IMR-90 (cell line): Measurements from ENCODE around the gene ODAM. TPM values are rescaled to one million over a fixed set of nuclear protein-coding genes. Genes with fewer than 3 reads are reported as not detected.

Experiments used
- ATAC-seq: fragments of 200-7000 bp; cut with Tn5 transposase; 2 replicates; pipeline ENCODE4 v1.9.1; 2020; ENCODE audit warnings: low read depth, mild to moderate bottlenecking, moderate library complexity
- BruUV-seq: library from RNA; stranded (reverse); fragments of 400-500 nt; replicated peaks from 2 replicates; lab custom pipeline; 2021; lab: Mats Ljungman, UMichigan
- CTCF ChIA-PET: fragments of 300-600 bp; formaldehyde crosslinking; extraction: SDS; loops from one replicate; lab custom pipeline; 2021; ENCODE audit warnings: antibody characterized with exemption; lab: Yijun Ruan, JAX
- POLR2A ChIA-PET: fragments of 300-600 bp; sonication (Branson Sonifier 250); formaldehyde crosslinking; loops from one replicate; lab custom pipeline; 2022; ENCODE audit warnings: antibody characterized with exemption; ENCODE audit not compliant: unreplicated experiment; lab: Charles Lee
- DNase-seq: peaks from one replicate; pipeline ENCODE4 v3.0.0; 2013
- H2AFZ ChIP-seq: replicated peaks from 2 replicates; pipeline ENCODE3; 2013; ENCODE audit warnings: low read length, mild to moderate bottlenecking; ENCODE audit not compliant: poor library complexity
- H2AK5ac ChIP-seq: 2 replicates; pipeline ENCODE4 v1.6.1; 2013; ENCODE audit warnings: low read depth, low read length, inconsistent platforms
- H2AK9ac ChIP-seq: replicated peaks from 2 replicates; pipeline ENCODE3; 2013; ENCODE audit warnings: mild to moderate bottlenecking, low read depth, low read length, moderate library complexity; ENCODE audit not compliant: poor library complexity
- H2BK120ac ChIP-seq: 2 replicates; pipeline ENCODE4 v1.6.1; 2013; ENCODE audit warnings: low read depth, low read length, inconsistent platforms
- H2BK15ac ChIP-seq: 3 replicates; pipeline ENCODE4 v1.6.1; 2013; ENCODE audit warnings: low read depth, low read length, inconsistent platforms
- H2BK20ac ChIP-seq: 2 replicates; pipeline ENCODE4 v1.6.1; 2013; ENCODE audit warnings: low read depth, mild to moderate bottlenecking, inconsistent platforms, low read length, moderate library complexity
- H2BK5ac ChIP-seq: 2 replicates; pipeline ENCODE4 v1.6.1; 2013; ENCODE audit warnings: mild to moderate bottlenecking, low read depth, low read length, inconsistent platforms; ENCODE audit not compliant: poor library complexity, severe bottlenecking
- H3K14ac ChIP-seq: replicated peaks from 2 replicates; pipeline ENCODE4 v1.6.1; 2013; ENCODE audit warnings: low read depth, low read length, inconsistent platforms
- H3K18ac ChIP-seq: 2 replicates; pipeline ENCODE4 v1.6.1; 2013; ENCODE audit warnings: low read depth, low read length, control low read depth
- H3K23ac ChIP-seq: 2 replicates; pipeline ENCODE4 v1.6.1; 2013; ENCODE audit warnings: low read depth, low read length, inconsistent platforms
- H3K27ac ChIP-seq: 2 replicates; pipeline ENCODE4 v1.5.1; 2013; ENCODE audit warnings: mild to moderate bottlenecking, control low read depth, low read length; ENCODE audit not compliant: insufficient read depth
- H3K27me3 ChIP-seq: 2 replicates; pipeline ENCODE4 v1.6.1; 2013; ENCODE audit warnings: low read length; ENCODE audit not compliant: control insufficient read depth, insufficient read depth
- H3K36me3 ChIP-seq: 2 replicates; pipeline ENCODE4 v1.6.1; 2013; ENCODE audit warnings: low read length, mixed read lengths; ENCODE audit not compliant: control insufficient read depth, insufficient read depth
- H3K4ac ChIP-seq: 2 replicates; pipeline ENCODE4 v1.6.1; 2013; ENCODE audit warnings: low read depth, low read length, inconsistent platforms
- H3K4me1 ChIP-seq: 2 replicates; pipeline ENCODE4 v1.6.1; 2013; ENCODE audit warnings: low read length, mixed read lengths; ENCODE audit not compliant: control insufficient read depth, insufficient read depth
- H3K4me2 ChIP-seq: 2 replicates; pipeline ENCODE4 v1.6.1; 2013; ENCODE audit warnings: low read depth, mild to moderate bottlenecking, control low read depth, low read length, moderate library complexity
- H3K4me3 ChIP-seq: 2 replicates; pipeline ENCODE4 v1.5.1; 2013; ENCODE audit warnings: low read depth, mild to moderate bottlenecking, control low read depth, low read length, moderate library complexity; ENCODE audit not compliant: insufficient read depth
- H3K56ac ChIP-seq: 2 replicates; pipeline ENCODE4 v1.6.1; 2013; ENCODE audit warnings: low read length, inconsistent platforms; ENCODE audit not compliant: insufficient read depth; ENCODE audit errors: extremely low read depth
- H3K79me1 ChIP-seq, 2 experiments: 2 replicates each; pipeline ENCODE4 v1.6.1; 2013; ENCODE audit warnings: low read length in 2 of 2, inconsistent platforms in 1 of 2, low read depth in 1 of 2
- H3K9ac ChIP-seq: 2 replicates; pipeline ENCODE4 v1.6.1; 2013; ENCODE audit warnings: low read depth, low read length, control low read depth
- H3K9me1 ChIP-seq: 2 replicates; pipeline ENCODE4 v1.6.1; 2013; ENCODE audit warnings: low read length, inconsistent platforms; ENCODE audit not compliant: insufficient read depth
- H3K9me3 ChIP-seq: 2 replicates; pipeline ENCODE4 v1.6.1; 2013; ENCODE audit warnings: low read length; ENCODE audit not compliant: control insufficient read depth, insufficient read depth
- H4K20me1 ChIP-seq: 2 replicates; pipeline ENCODE4 v1.6.1; 2013; ENCODE audit warnings: low read length, inconsistent platforms; ENCODE audit not compliant: insufficient read depth
- H4K5ac ChIP-seq: 2 replicates; pipeline ENCODE4 v1.6.1; 2013; ENCODE audit warnings: mild to moderate bottlenecking, low read depth, low read length, control low read depth
- H4K8ac ChIP-seq, 2 experiments: 2 replicates each; pipeline ENCODE4 v1.6.1; 2013; ENCODE audit warnings: low read depth in 2 of 2, low read length in 2 of 2, control low read depth in 1 of 2, inconsistent platforms in 1 of 2
- H4K91ac ChIP-seq: 2 replicates; pipeline ENCODE4 v1.6.1; 2013; ENCODE audit warnings: low read depth, low read length, inconsistent platforms; ENCODE audit not compliant: insufficient read depth
- BHLHE40 ChIP-seq: fragments of 150-350 bp; IDR thresholded peaks from 2 replicates; pipeline ENCODE4 v1.6.1; 2016; ENCODE audit warnings: mild to moderate bottlenecking, low read depth, low read length
- CEBPB ChIP-seq: IDR thresholded peaks from 2 replicates; pipeline ENCODE4 v1.6.1; 2012; ENCODE audit warnings: low read depth, low read length, improper control_type of control experiment
- WGBS, 2 experiments: methylation state at CpG; one replicate each; pipeline versions ENCODE4 v1.1.5 to v1.1.7; 2013; ENCODE audit warnings: missing lambda C conversion rate in 2 of 2; ENCODE audit not compliant: insufficient read length in 1 of 2; ENCODE audit errors: extremely low coverage in 2 of 2; 5-methylcytosine and 5-hydroxymethylcytosine counted together
- dilution Hi-C: fragments of 300-500 bp; cut with HindIII; formaldehyde crosslinking; loops from one replicate; pipeline ENCODE4 v1.14.3; 2018; ENCODE audit warnings: low sequenced_read_pairs; ENCODE audit not compliant: unreplicated experiment
- in situ Hi-C: fragments of 300-500 bp; cut with MboI; formaldehyde crosslinking; loops from 3 replicates; pipeline ENCODE4 v1.14.3; 2019; ENCODE audit warnings: low sequenced_read_pairs, inconsistent platforms, mixed read lengths
- intact Hi-C: fragments of 100-400 bp; cut with micrococcal nuclease; formaldehyde crosslinking; loops from 2 replicates; pipeline ENCODE4 v1.10.0; 2022
- polyA plus RNA-seq, 3 experiments: library from polyadenylated mRNA; depleted of rRNA; stranded (reverse); fragments of >200 nt; gene quantifications; 2 replicates each; pipeline ENCODE4 v1.2.3, GENCODE V29; 2012; ENCODE audit warnings: low replicate concordance in 1 of 3
- total RNA-seq: library from RNA; depleted of rRNA; stranded (reverse); fragments of >200 nt; gene quantifications from 2 replicates; pipeline ENCODE4 v1.2.3, GENCODE V29; 2012

ODAM gene
- total and polyA plus RNA-seq, 2 of the 4 experiments (the other 2 are of a cell fraction): not detected

DNA sequence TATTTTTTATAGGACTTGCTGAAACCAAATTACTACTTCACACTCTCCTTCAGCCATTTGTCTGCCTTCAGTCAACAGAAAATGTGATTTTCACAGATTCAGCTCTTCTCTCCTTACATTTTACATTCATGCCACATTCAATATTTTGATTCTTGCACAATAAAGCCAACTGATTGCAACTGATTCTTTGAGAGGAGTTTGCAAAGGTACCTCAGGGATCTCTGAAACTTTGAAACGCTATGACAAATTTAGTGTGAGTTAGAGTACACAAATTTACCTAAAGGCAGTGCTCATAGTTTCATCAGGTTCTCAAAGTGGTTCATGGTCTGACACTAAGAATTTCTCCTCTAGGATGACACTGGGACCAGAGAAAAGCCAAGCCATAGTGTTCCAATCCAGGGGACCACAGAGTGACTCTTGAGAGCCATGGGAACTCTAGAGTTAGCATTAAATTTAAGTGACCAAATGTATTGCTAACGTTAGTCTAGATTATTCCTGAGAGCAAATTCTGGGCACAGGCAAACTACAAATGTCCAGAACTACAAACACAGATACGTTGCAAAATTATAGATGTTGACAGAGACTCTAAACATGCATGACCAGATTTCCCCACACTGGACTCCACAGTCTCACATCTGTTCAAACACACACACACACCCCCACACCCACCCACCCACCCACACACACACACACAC lies 55.9 kb downstream of the ODAM start:
- 20% methylated on average over 1 of the region's 3 CpGs; no CpG with 5 or more reads in 1 of the 2 experiments for WGBS, 2 experiments
- dilution Hi-C loops (no loop called here), intact Hi-C loops (no loop called here), in situ Hi-C loops (no loop called here)
- DNase-seq (no peak), ATAC-seq (no peak)
- peak; percentile 22; the same call in 1 of the 2 replicates for TF ChIP-seq CEBPB
- no peak for TF ChIP-seq BHLHE40
- Histone ChIP-seq H3K23ac (no peak overlapping the region), H4K91ac (no peak overlapping the region), H3K79me1 (no peaks in the 10 kb centered on the region), H2AK5ac (no peak overlapping the region), H3K18ac (no peak overlapping the region), H2BK20ac (no peak overlapping the region), H3K27ac (no peak overlapping the region), H3K9me1 (no peaks in the 10 kb centered on the region), H3K4ac (no peak overlapping the region), H3K36me3 (no peaks in the 10 kb centered on the region), H2BK5ac (no peak overlapping the region), H4K8ac (no peak overlapping the region), H3K4me1 (no peaks in the 10 kb centered on the region), H2BK120ac (no peak overlapping the region), H4K5ac (no peak overlapping the region), H2AK9ac (no peak overlapping the region), H3K56ac (no peak overlapping the region), H3K27me3 (no peaks in the 10 kb centered on the region), H3K14ac (no peak overlapping the region), H2BK15ac (no peak overlapping the region), H3K4me2 (no peak overlapping the region), H3K9ac (no peak overlapping the region), H3K4me3 (no peak overlapping the region), H4K20me1 (no peaks in the 10 kb centered on the region), H2AFZ (no peak overlapping the region), H3K9me3 (no peaks in the 10 kb centered on the region)
- ChIA-PET CTCF (interaction anchor here (0.8 kb wide), 1 partner anchor 310 kb away, joined by 3 read pairs; no protein-coding TSS in a partner anchor), POLR2A (no interaction called here)
- BruUV-seq: no TSS peak
